Measurements from ENCODE around the gene ZDHHC8. TPM values are rescaled to one million over a fixed set of nuclear protein-coding genes. Genes with fewer than 3 reads are reported as not detected.

The ZDHHC8 gene
- total and polyA plus RNA-seq, 10 donors: 12.7 to 71.5 (median 33.6) TPM

DNA sequence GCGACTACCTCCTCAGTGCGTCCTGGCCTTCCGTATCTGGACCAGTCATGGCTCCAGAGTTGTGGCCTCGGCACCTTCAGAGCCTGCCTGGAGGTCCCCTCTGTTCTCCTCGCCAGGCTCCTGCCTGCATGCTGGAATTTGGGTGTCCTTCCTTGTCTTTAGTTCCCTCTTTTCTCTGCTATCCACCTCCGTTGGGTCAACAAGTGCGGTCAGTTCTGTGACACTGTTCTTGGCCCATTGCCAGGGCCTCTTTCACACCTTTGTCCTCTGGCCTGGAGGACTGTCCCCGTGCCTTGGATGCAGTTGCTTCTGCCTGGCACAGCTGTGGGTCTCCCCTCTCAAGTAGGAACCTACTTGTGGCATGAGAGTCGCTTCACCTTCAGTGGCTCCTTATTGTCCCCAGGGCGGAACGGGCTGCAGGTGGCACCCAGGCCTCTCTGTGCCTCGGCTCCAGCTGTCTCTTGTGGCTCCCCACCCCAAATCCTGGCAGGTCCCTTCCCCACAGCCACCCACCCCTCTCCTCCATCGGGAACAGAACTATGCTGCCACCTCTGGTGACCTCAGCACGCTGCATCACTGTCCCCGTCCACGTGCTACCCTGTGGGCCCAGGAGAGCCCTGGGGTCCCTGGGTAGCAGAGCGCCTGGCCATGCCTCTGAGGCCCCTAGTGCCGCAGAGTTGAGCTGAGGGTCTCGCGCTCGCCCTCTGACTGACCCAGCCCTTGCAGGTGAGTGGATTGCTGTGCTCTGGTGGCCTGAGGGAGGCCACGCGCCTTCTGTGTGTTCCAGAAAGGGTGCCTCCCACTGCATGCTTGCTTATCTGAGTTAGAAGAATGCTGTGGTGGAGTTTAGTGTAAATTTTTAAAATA is 46.8 kb upstream of the ZDHHC8 start:
- DNase-seq: peak; percentile 74
- H3K4me1 ChIP-seq: peaks cover 18 to 69% (median 46%) of the 10 kb centered on the region in 6 donors
- no peaks in the 10 kb centered on the region for H3K27me3 ChIP-seq (replicated peaks in 1 of 7)
- intact Hi-C loops (cut with DNase I; ENCODE audit: low total_unique reads): no loop called here
- no peaks in the 10 kb centered on the region for H3K9me3 ChIP-seq
- 70 to 80% (median 77%) methylated on average over 19 to 23 of the region's 23 CpGs for WGBS, 5 donors
- TF ChIP-seq, protein P1, sequence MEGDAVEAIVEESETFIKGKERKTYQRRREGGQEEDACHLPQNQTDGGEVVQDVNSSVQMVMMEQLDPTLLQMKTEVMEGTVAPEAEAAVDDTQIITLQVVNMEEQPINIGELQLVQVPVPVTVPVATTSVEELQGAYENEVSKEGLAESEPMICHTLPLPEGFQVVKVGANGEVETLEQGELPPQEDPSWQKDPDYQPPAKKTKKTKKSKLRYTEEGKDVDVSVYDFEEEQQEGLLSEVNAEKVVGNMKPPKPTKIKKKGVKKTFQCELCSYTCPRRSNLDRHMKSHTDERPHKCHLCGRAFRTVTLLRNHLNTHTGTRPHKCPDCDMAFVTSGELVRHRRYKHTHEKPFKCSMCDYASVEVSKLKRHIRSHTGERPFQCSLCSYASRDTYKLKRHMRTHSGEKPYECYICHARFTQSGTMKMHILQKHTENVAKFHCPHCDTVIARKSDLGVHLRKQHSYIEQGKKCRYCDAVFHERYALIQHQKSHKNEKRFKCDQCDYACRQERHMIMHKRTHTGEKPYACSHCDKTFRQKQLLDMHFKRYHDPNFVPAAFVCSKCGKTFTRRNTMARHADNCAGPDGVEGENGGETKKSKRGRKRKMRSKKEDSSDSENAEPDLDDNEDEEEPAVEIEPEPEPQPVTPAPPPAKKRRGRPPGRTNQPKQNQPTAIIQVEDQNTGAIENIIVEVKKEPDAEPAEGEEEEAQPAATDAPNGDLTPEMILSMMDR (IDR thresholded peaks at IDR 0.05 in 8 of 11, conservative IDR thresholded peaks at IDR 0.05 in 3 of 11): peak in 4 of 11 experiments; percentile 20 to 47 (median 28)
- TF ChIP-seq POLR2A (IDR thresholded peaks at IDR 0.05) (no peak), POLR2AphosphoS5 (IDR thresholded peaks at IDR 0.05) (peak in 1 of 3 donors; percentile 30)
- no peak overlapping the region for H3K4me3 ChIP-seq
- H3K36me3 ChIP-seq: peaks cover 2 to 47% (median 41%) of the 10 kb centered on the region in 6 donors
- peak overlapping the region in 2 of 8 donors; percentile 4 to 10 for H3K27ac ChIP-seq

- Histone ChIP-seq H3K36me3 (peaks cover 5 to 56% (median 49%) of the 10 kb centered on the region in 6 donors), H3K9me3 (no peaks in the 10 kb centered on the region), H3K27ac (no peak overlapping the region), H3K4me3 (no peak overlapping the region), H3K27me3 (replicated peaks in 1 of 7) (no peaks in the 10 kb centered on the region), H3K4me1 (peaks cover 18 to 75% (median 49%) of the 10 kb centered on the region in 6 donors)
- DNase-seq: peak; percentile 62
- TF ChIP-seq, protein P1 (IDR thresholded peaks at IDR 0.05 in 8 of 11, conservative IDR thresholded peaks at IDR 0.05 in 3 of 11): no peak
- TF ChIP-seq POLR2AphosphoS5 (IDR thresholded peaks at IDR 0.05) (no peak), POLR2A (IDR thresholded peaks at IDR 0.05) (no peak)
- intact Hi-C loops (cut with DNase I; ENCODE audit: low total_unique reads): no loop called here
- WGBS, 5 donors: 95 to 98% (median 95%) methylated on average over 20 of the region's 20 CpGs
Observed at GRCh38 chr22:20085651-20086050, 46.0 kb upstream of the ZDHHC8 start.

- 92 to 95% (median 93%) methylated on average over 21 to 24 of the region's 24 CpGs for WGBS, 5 donors
- DNase-seq: peak; percentile 33
- H3K36me3 ChIP-seq: peaks cover 5 to 61% (median 54%) of the 10 kb centered on the region in 6 donors
- peaks cover 14 to 75% (median 49%) of the 10 kb centered on the region in 6 donors for H3K4me1 ChIP-seq
- no peak for TF ChIP-seq POLR2A (IDR thresholded peaks at IDR 0.05)
- TF ChIP-seq, protein P1 (IDR thresholded peaks at IDR 0.05 in 8 of 11, conservative IDR thresholded peaks at IDR 0.05 in 3 of 11): no peak
- peak in 1 of 3 donors; percentile 44 for TF ChIP-seq POLR2AphosphoS5 (IDR thresholded peaks at IDR 0.05)
- H3K27me3 ChIP-seq (replicated peaks in 1 of 7): no peaks in the 10 kb centered on the region
- no peaks in the 10 kb centered on the region for H3K9me3 ChIP-seq
- H3K27ac ChIP-seq: no peak overlapping the region
- intact Hi-C loops (cut with DNase I; ENCODE audit: low total_unique reads): no loop called here
- no peak overlapping the region for H3K4me3 ChIP-seq
Observed at GRCh38 chr22:20086101-20086599, 45.5 kb upstream of the ZDHHC8 start.

- Histone ChIP-seq H3K27ac (peak overlapping the region in 1 of 8 donors; percentile 56), H3K9me3 (no peaks in the 10 kb centered on the region), H3K4me3 (no peak overlapping the region), H3K36me3 (peaks cover 5 to 67% (median 60%) of the 10 kb centered on the region in 6 donors), H3K27me3 (replicated peaks in 1 of 7) (no peaks in the 10 kb centered on the region), H3K4me1 (peaks cover 8 to 75% (median 49%) of the 10 kb centered on the region in 6 donors)
- intact Hi-C loops (cut with DNase I; ENCODE audit: low total_unique reads): no loop called here
- WGBS, 5 donors: 91 to 98% (median 96%) methylated on average over 5 of the region's 5 CpGs
- TF ChIP-seq POLR2AphosphoS5 (IDR thresholded peaks at IDR 0.05): no peak
- no peak for DNase-seq
Observed at GRCh38 chr22:20086763-20087162, 44.8 kb upstream of the ZDHHC8 start.
